ENCODE results near the gene CER1.

- TF ChIP-seq EP300 (IDR thresholded peaks at IDR 0.05; ENCODE audit: low read depth), result no peak
- TF ChIP-seq CTCF (IDR thresholded peaks at IDR 0.05), result no peak
These were observed 46.7 kb upstream of the CER1 start for GRCh38 chr9:14769230-14769571.
